Esophagus (tissue), 2 donors: Measurements from ENCODE around the gene LBP. TPM values are rescaled to one million over a fixed set of nuclear protein-coding genes. Genes with fewer than 3 reads are reported as not detected.
"Not testable (repeated sequence)": the region's sequence is repeated elsewhere in the genome, so short reads cannot be mapped to it uniquely, and the experiment has no call there.

Experiments
- H3K27ac ChIP-seq, 2 donors: one replicate each; pipeline ENCODE4 v1.5.1; 2013; ENCODE audit warnings: low read depth in 2 of 2, mild to moderate bottlenecking in 2 of 2, inconsistent platforms in 1 of 2, low read length in 1 of 2, moderate library complexity in 1 of 2
- H3K27me3 ChIP-seq, 2 donors: one replicate each; pipeline ENCODE4 v1.6.1; 2013; ENCODE audit warnings: low read length in 2 of 2, control low read depth in 1 of 2, mild to moderate bottlenecking in 1 of 2; ENCODE audit not compliant: insufficient read depth in 2 of 2, control insufficient read depth in 1 of 2
- H3K36me3 ChIP-seq, 2 donors: one replicate each; pipeline ENCODE4 v1.6.1; 2013; ENCODE audit warnings: low read length in 1 of 2; ENCODE audit not compliant: control insufficient read depth in 2 of 2, insufficient read depth in 2 of 2
- H3K4me1 ChIP-seq, 2 donors: one replicate each; pipeline ENCODE4 v1.6.1; 2013; ENCODE audit warnings: low read length in 1 of 2; ENCODE audit not compliant: control insufficient read depth in 2 of 2, insufficient read depth in 2 of 2
- H3K4me3 ChIP-seq, 2 donors: one replicate each; pipeline ENCODE4 v1.5.1; 2013; ENCODE audit warnings: low read length in 2 of 2, mild to moderate bottlenecking in 2 of 2, low read depth in 1 of 2, moderate library complexity in 1 of 2
- H3K9me3 ChIP-seq, 2 donors: one replicate each; pipeline ENCODE4 v1.6.1; 2013; ENCODE audit warnings: mild to moderate bottlenecking in 2 of 2, low read depth in 1 of 2, low read length in 1 of 2, moderate library complexity in 1 of 2; ENCODE audit not compliant: control insufficient read depth in 2 of 2, insufficient read depth in 1 of 2
- WGBS, 2 donors: extraction: QIAGEN DNeasy Blood & Tissue Kit; methylation state at CpG; one replicate each; pipeline ENCODE4 v1.1.7; 2013; 5-methylcytosine and 5-hydroxymethylcytosine counted together
- polyA plus RNA-seq, 2 donors: library from polyadenylated mRNA; stranded (reverse); fragments of 200-250 nt; gene quantifications; one replicate each; pipeline ENCODE4 v1.2.3, GENCODE V29; 2013
- donor health status: healthy with polysubstance abuse.
- donor health status: Bipolar disorder and iron deficiency.

LBP gene
- polyA plus RNA-seq, 2 donors: not detected

GRCh38 chr20:38331814-38332213 lies 14.5 kb upstream of the LBP start:
- 80 to 81% methylated on average over 8 of the region's 8 CpGs for WGBS, 2 donors
- Histone ChIP-seq H3K36me3 (no peaks in the 10 kb centered on the region), H3K27me3 (no peaks in the 10 kb centered on the region), H3K27ac (no peak overlapping the region), H3K4me3 (no peak overlapping the region), H3K4me1 (no peaks in the 10 kb centered on the region), H3K9me3 (no peaks in the 10 kb centered on the region)

GRCh38 chr20:38334016-38334415 lies 12.3 kb upstream of the LBP start:
- Histone ChIP-seq H3K27ac (no peak overlapping the region), H3K4me1 (no peaks in the 10 kb centered on the region), H3K36me3 (no peaks in the 10 kb centered on the region), H3K27me3 (no peaks in the 10 kb centered on the region), H3K4me3 (no peak overlapping the region), H3K9me3 (peaks cover 0 to 6% of the 10 kb centered on the region in 2 donors)
- 80 to 83% methylated on average over 8 of the region's 8 CpGs for WGBS, 2 donors

DNA sequence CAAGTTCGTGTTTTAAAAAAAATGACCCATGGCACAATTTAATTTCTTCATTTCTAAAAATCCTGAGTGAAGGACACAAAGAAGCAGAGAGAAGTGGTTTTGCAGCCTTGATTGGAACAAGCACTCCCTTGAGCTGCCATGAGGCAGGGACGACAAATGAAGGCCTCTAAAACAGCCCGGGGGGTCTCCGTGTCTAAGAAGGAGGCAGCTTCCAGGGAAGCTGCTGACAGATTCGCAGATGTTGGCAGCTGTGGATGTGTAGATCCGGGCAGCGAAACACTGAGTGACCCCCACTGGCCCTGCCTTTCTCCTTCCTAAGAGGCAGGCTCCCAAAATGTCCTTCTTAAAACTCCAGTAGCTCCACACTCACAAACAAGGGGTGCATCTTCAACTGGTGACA lies 9.6 kb upstream of the LBP start:
- Histone ChIP-seq H3K36me3 (no peaks in the 10 kb centered on the region), H3K4me1 (no peaks in the 10 kb centered on the region), H3K9me3 (peaks cover 0 to 6% of the 10 kb centered on the region in 2 donors), H3K27me3 (no peaks in the 10 kb centered on the region), H3K4me3 (no peak overlapping the region), H3K27ac (no peak overlapping the region)
- WGBS, 2 donors: 46 to 48% methylated on average over 7 of the region's 7 CpGs

DNA sequence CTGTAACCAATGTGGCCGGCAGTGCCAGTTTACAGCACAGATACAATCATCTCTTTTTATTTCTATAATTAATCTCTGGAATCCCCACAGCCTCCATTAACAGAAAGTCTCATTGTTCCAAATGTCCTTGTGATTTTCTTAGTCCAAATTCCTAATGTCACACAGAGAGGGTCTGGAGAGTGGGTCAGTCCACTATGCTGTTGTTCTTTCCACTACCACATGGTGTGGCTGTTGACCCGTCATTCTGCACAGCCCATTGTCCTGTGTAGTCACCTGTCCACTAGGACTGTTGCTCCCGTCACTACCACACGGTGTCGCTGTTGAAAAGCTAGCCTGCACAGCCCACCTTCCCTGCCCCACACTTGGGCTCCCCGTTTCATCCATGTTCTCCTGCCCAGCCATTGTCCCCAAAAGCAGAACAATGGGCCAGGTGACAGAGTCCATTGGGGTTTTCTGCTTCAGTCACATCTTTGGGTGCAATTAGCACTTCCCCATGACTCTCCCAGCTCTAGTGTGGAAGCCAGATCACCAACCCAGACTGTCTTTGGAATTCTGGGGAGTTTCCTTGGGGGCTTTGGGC lies 8.6 kb upstream of the LBP start:
- Histone ChIP-seq H3K27me3 (no peaks in the 10 kb centered on the region), H3K27ac (no peak overlapping the region), H3K9me3 (peaks cover 0 to 6% of the 10 kb centered on the region in 2 donors), H3K4me1 (peaks cover 0 to under 1% of the 10 kb centered on the region in 2 donors), H3K4me3 (no peak overlapping the region), H3K36me3 (no peaks in the 10 kb centered on the region)
- 40 to 46% methylated on average over 6 of the region's 6 CpGs for WGBS, 2 donors

GRCh38 chr20:38338849-38339520 lies 7.3 kb upstream of the LBP start:
- Histone ChIP-seq H3K27me3 (no peaks in the 10 kb centered on the region), H3K9me3 (peaks cover 0 to 6% of the 10 kb centered on the region in 2 donors), H3K27ac (no peak overlapping the region), H3K36me3 (no peaks in the 10 kb centered on the region), H3K4me3 (no peak overlapping the region), H3K4me1 (peaks cover 2% of the 10 kb centered on the region in 2 donors)
- 53 to 55% methylated on average over 7 of the region's 7 CpGs for WGBS, 2 donors

DNA sequence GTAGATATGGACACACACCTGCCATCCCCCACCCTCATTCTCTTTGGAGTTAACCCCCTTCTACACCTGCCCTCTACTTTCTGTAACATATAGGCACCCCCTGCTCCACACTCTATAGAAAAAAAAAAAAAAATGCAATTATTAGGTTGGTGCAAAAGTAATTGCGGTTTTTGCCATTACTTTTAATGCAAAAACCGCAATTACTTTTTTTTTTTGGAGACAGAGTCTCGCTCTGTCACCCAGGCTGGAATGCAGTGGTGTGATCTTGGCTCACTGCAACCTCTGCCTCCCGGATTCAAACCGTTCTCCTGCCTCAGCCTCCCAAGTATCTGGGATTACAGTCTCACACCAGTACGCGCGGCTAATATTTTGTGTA lies 6.8 kb upstream of the LBP start:
- not testable (repeated sequence) for H3K9me3 ChIP-seq, H3K36me3 ChIP-seq, H3K4me3 ChIP-seq, H3K27ac ChIP-seq, H3K4me1 ChIP-seq, H3K27me3 ChIP-seq
- 77 to 82% methylated on average over 8 of the region's 8 CpGs for WGBS, 2 donors

GRCh38 chr20:38339997-38340396 lies 6.3 kb upstream of the LBP start:
- H3K36me3 ChIP-seq: no peaks in the 10 kb centered on the region
- no peak overlapping the region for H3K27ac ChIP-seq
- peaks cover 2% of the 10 kb centered on the region in 2 donors for H3K4me1 ChIP-seq
- no peaks in the 10 kb centered on the region for H3K27me3 ChIP-seq
- 32 to 45% methylated on average over 3 of the region's 3 CpGs for WGBS, 2 donors
- H3K4me3 ChIP-seq: no peak overlapping the region
- H3K9me3 ChIP-seq: peaks cover 0 to 6% of the 10 kb centered on the region in 2 donors

GRCh38 chr20:38340693-38341092 lies 5.6 kb upstream of the LBP start:
- peaks cover 0 to 6% of the 10 kb centered on the region in 2 donors for H3K9me3 ChIP-seq
- H3K27me3 ChIP-seq: no peaks in the 10 kb centered on the region
- H3K4me3 ChIP-seq: no peak overlapping the region
- H3K27ac ChIP-seq: no peak overlapping the region
- H3K36me3 ChIP-seq: no peaks in the 10 kb centered on the region
- 76 to 78% methylated on average over 6 of the region's 6 CpGs for WGBS, 2 donors
- H3K4me1 ChIP-seq: peaks cover 2% of the 10 kb centered on the region in 2 donors

- Histone ChIP-seq H3K36me3 (no peaks in the 10 kb centered on the region), H3K4me1 (peaks cover 2 to 6% of the 10 kb centered on the region in 2 donors), H3K9me3 (peaks cover 0 to 6% of the 10 kb centered on the region in 2 donors), H3K27ac (no peak overlapping the region), H3K27me3 (no peaks in the 10 kb centered on the region), H3K4me3 (no peak overlapping the region)
- WGBS, 2 donors: 60 to 65% methylated on average over 7 of the region's 7 CpGs
Observed at GRCh38 chr20:38342216-38342615, 4.1 kb upstream of the LBP start.

DNA sequence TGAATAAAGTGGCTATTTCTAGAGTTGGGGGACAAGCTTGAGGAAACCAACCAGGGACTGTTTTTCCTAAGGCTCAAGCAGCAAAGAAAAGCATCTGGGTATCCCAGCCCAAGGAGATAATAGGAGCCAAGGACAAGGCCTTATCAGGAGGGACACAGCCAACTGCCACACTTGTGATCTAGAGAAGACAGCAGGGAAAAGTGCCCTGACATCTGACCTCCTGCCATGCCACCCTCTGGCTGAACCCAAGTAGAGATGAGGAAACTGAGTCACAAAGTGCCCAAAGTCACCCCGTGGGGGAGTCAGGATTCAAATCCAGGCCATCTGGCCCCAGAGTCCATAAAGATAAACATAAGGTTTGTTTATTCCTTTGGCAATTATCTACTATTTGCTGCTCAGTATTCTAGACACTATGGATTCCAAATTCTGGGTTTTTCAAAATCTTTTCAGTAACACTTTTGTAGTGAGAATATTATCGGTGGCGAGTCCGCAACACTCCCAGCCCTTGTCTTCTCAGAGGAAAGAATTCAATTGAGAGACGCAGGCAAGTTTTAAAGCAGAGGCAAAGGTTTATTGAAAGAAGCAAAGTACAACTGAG lies 3.5 kb upstream of the LBP start:
- H3K27ac ChIP-seq: no peak overlapping the region
- H3K4me1 ChIP-seq: peaks cover 2 to 6% of the 10 kb centered on the region in 2 donors
- 61 to 70% methylated on average over 5 of the region's 5 CpGs for WGBS, 2 donors
- no peak overlapping the region for H3K4me3 ChIP-seq
- no peaks in the 10 kb centered on the region for H3K36me3 ChIP-seq
- no peaks in the 10 kb centered on the region for H3K27me3 ChIP-seq
- peaks cover 0 to 3% of the 10 kb centered on the region in 2 donors for H3K9me3 ChIP-seq
